Astrocyte (in vitro differentiated cells and primary cell): ENCODE results near the gene TTLL8. TPM values are rescaled to one million over a fixed set of nuclear protein-coding genes. Genes with fewer than 3 reads are reported as not detected.

Experiments
- DNase-seq: peaks from one replicate; pipeline ENCODE4 v3.0.0-alpha.2; 2010; ENCODE audit warnings: low read depth
- FAIRE-seq: peaks from 2 replicates; lab custom pipeline; 2011; peaks lifted over from hg19 to GRCh38; lab: Jason Lieb, UNC
- H2AFZ ChIP-seq: 2 replicates; pipeline ENCODE4 v1.6.0; 2012; ENCODE audit warnings: low read depth, low read length, inconsistent platforms
- H3K27ac ChIP-seq: 2 replicates; pipeline ENCODE4 v1.5.1; 2011; ENCODE audit warnings: low read depth, low read length, inconsistent platforms
- H3K27me3 ChIP-seq: 2 replicates; pipeline ENCODE4 v1.6.0; 2011; ENCODE audit warnings: low read length, inconsistent platforms; ENCODE audit not compliant: insufficient read depth
- H3K36me3 ChIP-seq: 2 replicates; pipeline ENCODE4 v1.5.1; 2011; ENCODE audit warnings: low read length, inconsistent platforms; ENCODE audit not compliant: insufficient read depth
- H3K4me1 ChIP-seq: 2 replicates; pipeline ENCODE4 v1.5.1; 2011; ENCODE audit warnings: low read length, inconsistent platforms; ENCODE audit not compliant: insufficient read depth
- H3K4me2 ChIP-seq: 2 replicates; pipeline ENCODE4 v1.6.0; 2012; ENCODE audit warnings: low read length, inconsistent platforms
- H3K4me3 ChIP-seq: 2 replicates; pipeline ENCODE4 v1.5.1; 2011; ENCODE audit warnings: low read depth, mild to moderate bottlenecking, low read length, inconsistent platforms; ENCODE audit not compliant: insufficient read depth
- H3K79me2 ChIP-seq: 2 replicates; pipeline ENCODE4 v1.6.0; 2012; ENCODE audit warnings: mild to moderate bottlenecking, low read length, inconsistent platforms; ENCODE audit not compliant: insufficient read depth
- H3K9ac ChIP-seq: 2 replicates; pipeline ENCODE4 v1.6.0; 2012; ENCODE audit warnings: mild to moderate bottlenecking, low read length, inconsistent platforms
- H3K9me3 ChIP-seq: 2 replicates; pipeline ENCODE4 v1.5.1; 2012; ENCODE audit warnings: low read depth, mild to moderate bottlenecking, low read length, inconsistent platforms; ENCODE audit not compliant: insufficient read depth
- H4K20me1 ChIP-seq: 2 replicates; pipeline ENCODE4 v1.6.0; 2012; ENCODE audit warnings: low read length, inconsistent platforms; ENCODE audit not compliant: insufficient read depth
- H3K27ac Mint-ChIP-seq: one replicate; pipeline ENCODE4 v1.8.0; 2021; ENCODE audit warnings: mild to moderate bottlenecking, mixed read lengths; ENCODE audit not compliant: unreplicated experiment
- H3K27me3 Mint-ChIP-seq: one replicate; pipeline ENCODE4 v1.8.0; 2021; ENCODE audit warnings: low read depth, mixed read lengths; ENCODE audit not compliant: unreplicated experiment
- H3K36me3 Mint-ChIP-seq: one replicate; pipeline ENCODE4 v1.8.0; 2021; ENCODE audit warnings: low read depth, mixed read lengths; ENCODE audit not compliant: unreplicated experiment
- H3K4me1 Mint-ChIP-seq: one replicate; pipeline ENCODE4 v1.8.0; 2021; ENCODE audit warnings: low read depth, mixed read lengths; ENCODE audit not compliant: unreplicated experiment
- H3K4me3 Mint-ChIP-seq: one replicate; pipeline ENCODE4 v1.8.0; 2021; ENCODE audit warnings: mild to moderate bottlenecking, moderate library complexity, mixed read lengths; ENCODE audit not compliant: unreplicated experiment
- H3K9me3 Mint-ChIP-seq: one replicate; pipeline ENCODE4 v1.8.0; 2021; ENCODE audit warnings: mild to moderate bottlenecking, mixed read lengths; ENCODE audit not compliant: unreplicated experiment
- EZH2 ChIP-seq: IDR thresholded peaks from 2 replicates; pipeline ENCODE4 v1.6.1; 2012; ENCODE audit warnings: mild to moderate bottlenecking, low read length, inconsistent platforms; ENCODE audit not compliant: insufficient read depth
- total RNA-seq: library from RNA; stranded (reverse); gene quantifications from 2 replicates; pipeline ENCODE4 v1.2.1, GENCODE V29; 2021
- TF ChIP-seq, protein P1 (sequence below): IDR thresholded peaks from 2 replicates; pipeline ENCODE4 v1.5.1; 2011; ENCODE audit warnings: low read depth, mild to moderate bottlenecking, inconsistent platforms, low read length, moderate library complexity; ENCODE audit not compliant: insufficient read depth

The TTLL8 gene
- total RNA-seq, 1 donor from 2014 or later: not detected

DNA sequence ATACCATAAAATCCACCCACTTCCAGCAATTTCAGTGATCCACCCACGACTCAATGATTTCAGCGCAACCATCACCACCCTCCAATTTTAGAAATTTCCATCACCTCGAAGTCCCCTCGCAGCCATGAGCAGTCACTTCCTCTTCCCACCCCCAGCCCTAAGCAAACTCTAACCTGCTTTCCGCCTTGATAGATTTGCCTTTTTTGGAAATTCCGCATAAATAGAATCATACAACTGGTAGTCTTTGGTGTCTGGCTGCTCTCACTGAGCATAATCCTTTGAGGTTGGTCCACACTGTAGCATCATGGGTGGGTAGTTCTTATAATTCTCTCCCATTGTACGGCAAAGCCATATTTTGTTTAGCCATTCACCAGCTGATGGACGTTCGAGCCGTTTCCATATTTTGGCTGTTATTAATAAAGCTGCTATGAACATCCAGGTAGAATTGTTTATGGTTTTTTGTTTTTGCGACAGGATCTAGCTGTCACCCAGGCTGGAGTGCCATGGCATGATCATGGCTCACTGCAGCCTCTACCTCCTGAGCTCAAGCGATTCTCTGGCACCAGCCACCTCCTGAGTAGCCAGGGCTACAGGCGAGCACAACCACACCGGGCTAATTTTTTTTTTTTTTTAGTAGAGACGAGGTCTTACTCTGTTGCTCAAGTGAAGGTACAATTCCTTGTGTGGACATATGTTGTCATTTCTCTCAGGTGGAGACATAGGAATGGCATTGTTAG, 81.5 kb downstream of the TTLL8 start:
- Mint-ChIP-seq H3K9me3 (peaks cover 17% of the 10 kb centered on the region), H3K4me3 (no peak overlapping the region), H3K27ac (no peak overlapping the region), H3K27me3 (peaks cover 3% of the 10 kb centered on the region), H3K4me1 (no peaks in the 10 kb centered on the region), H3K36me3 (no peaks in the 10 kb centered on the region)
- FAIRE-seq: no peak
- no peaks in the 10 kb centered on the region for H3K36me3 ChIP-seq
- no peaks in the 10 kb centered on the region for H3K27me3 ChIP-seq
- no peak overlapping the region for H2AFZ ChIP-seq
- H3K79me2 ChIP-seq: no peaks in the 10 kb centered on the region
- no peak overlapping the region for H3K27ac ChIP-seq
- H3K9me3 ChIP-seq: peaks cover 3% of the 10 kb centered on the region
- TF ChIP-seq EZH2: no peak
- TF ChIP-seq, protein P1, sequence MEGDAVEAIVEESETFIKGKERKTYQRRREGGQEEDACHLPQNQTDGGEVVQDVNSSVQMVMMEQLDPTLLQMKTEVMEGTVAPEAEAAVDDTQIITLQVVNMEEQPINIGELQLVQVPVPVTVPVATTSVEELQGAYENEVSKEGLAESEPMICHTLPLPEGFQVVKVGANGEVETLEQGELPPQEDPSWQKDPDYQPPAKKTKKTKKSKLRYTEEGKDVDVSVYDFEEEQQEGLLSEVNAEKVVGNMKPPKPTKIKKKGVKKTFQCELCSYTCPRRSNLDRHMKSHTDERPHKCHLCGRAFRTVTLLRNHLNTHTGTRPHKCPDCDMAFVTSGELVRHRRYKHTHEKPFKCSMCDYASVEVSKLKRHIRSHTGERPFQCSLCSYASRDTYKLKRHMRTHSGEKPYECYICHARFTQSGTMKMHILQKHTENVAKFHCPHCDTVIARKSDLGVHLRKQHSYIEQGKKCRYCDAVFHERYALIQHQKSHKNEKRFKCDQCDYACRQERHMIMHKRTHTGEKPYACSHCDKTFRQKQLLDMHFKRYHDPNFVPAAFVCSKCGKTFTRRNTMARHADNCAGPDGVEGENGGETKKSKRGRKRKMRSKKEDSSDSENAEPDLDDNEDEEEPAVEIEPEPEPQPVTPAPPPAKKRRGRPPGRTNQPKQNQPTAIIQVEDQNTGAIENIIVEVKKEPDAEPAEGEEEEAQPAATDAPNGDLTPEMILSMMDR: no peak
- H4K20me1 ChIP-seq: no peaks in the 10 kb centered on the region
- H3K4me1 ChIP-seq: peaks cover 2% of the 10 kb centered on the region
- no peak overlapping the region for H3K4me2 ChIP-seq
- H3K4me3 ChIP-seq: no peak overlapping the region
- no peak for DNase-seq
- H3K9ac ChIP-seq: no peak overlapping the region

DNA sequence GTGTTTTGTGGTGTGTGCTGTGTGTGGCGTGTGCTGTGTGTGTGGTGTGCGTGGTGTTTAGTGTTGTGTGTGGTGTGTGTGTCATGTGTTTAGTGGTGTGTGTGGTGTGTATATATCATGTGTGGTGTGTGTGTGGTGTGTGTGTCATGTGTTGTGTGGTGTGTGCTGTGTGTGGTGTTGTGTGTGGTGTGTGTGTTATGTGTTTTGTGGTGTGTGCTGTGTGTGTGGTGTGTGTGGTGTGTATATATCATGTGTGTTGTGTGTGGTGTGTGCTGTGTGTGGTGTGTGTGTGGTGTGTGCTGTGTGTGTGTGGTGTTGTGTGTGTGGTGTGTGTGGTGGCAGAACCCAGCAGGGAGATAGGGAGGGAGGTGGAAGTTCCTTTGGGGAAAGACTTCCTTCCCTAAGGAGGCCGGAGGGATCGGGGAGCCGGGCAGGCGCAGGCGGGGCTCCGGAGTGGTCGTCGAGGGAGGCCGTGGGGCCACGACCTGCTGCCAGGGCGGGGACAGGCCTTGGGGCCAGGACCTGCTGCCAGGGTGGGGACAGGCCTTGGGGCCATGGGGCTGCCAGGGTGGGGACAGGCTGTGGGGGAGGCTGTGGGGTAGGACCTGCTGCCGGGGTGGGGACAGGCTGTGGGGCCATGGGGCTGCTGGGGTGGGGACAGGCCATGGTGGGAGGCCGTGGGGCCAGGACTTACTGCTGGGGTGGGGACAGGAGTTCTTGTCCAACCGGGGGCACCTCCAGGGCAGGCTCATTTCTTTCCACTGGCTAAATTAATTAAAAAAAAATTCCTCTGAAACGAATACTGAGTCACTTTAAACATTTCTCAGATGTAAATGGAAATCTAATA, 82.3 kb downstream of the TTLL8 start:
- Histone ChIP-seq H3K79me2 (no peaks in the 10 kb centered on the region), H3K27ac (no peak overlapping the region), H3K4me1 (peaks cover 10% of the 10 kb centered on the region), H4K20me1 (no peaks in the 10 kb centered on the region), H3K9ac (no peak overlapping the region), H3K9me3 (peaks cover 3% of the 10 kb centered on the region), H3K4me2 (no peak overlapping the region), H3K4me3 (no peak overlapping the region), H2AFZ (no peak overlapping the region), H3K36me3 (no peaks in the 10 kb centered on the region), H3K27me3 (no peaks in the 10 kb centered on the region)
- no peak for TF ChIP-seq EZH2
- TF ChIP-seq, protein P1: no peak
- H3K36me3 Mint-ChIP-seq: peaks cover under 1% of the 10 kb centered on the region
- H3K4me3 Mint-ChIP-seq: no peak overlapping the region
- FAIRE-seq (no peak), DNase-seq (peak; percentile 22)
- peaks cover under 1% of the 10 kb centered on the region for H3K4me1 Mint-ChIP-seq
- H3K27me3 Mint-ChIP-seq: peaks cover 3% of the 10 kb centered on the region
- peaks cover 14% of the 10 kb centered on the region for H3K9me3 Mint-ChIP-seq
- H3K27ac Mint-ChIP-seq: no peak overlapping the region
